Activated CD4-positive, CD25-positive, alpha-beta regulatory T cell treated with anti-CD3 and anti-CD28 coated beads, Interleukin-2, amount 50 U/mL, for 24 hours (primary cell): ENCODE measurements around the gene DDA1.

Source experiments
- ATAC-seq, 2 donors: fragments of 150-1000 bp; cut with Tn5 transposase; one replicate each; pipeline ENCODE4 v1.10.0; 2021; ENCODE audit warnings: mild to moderate bottlenecking in 1 of 2, moderate library complexity in 1 of 2

DDA1 gene

DNA sequence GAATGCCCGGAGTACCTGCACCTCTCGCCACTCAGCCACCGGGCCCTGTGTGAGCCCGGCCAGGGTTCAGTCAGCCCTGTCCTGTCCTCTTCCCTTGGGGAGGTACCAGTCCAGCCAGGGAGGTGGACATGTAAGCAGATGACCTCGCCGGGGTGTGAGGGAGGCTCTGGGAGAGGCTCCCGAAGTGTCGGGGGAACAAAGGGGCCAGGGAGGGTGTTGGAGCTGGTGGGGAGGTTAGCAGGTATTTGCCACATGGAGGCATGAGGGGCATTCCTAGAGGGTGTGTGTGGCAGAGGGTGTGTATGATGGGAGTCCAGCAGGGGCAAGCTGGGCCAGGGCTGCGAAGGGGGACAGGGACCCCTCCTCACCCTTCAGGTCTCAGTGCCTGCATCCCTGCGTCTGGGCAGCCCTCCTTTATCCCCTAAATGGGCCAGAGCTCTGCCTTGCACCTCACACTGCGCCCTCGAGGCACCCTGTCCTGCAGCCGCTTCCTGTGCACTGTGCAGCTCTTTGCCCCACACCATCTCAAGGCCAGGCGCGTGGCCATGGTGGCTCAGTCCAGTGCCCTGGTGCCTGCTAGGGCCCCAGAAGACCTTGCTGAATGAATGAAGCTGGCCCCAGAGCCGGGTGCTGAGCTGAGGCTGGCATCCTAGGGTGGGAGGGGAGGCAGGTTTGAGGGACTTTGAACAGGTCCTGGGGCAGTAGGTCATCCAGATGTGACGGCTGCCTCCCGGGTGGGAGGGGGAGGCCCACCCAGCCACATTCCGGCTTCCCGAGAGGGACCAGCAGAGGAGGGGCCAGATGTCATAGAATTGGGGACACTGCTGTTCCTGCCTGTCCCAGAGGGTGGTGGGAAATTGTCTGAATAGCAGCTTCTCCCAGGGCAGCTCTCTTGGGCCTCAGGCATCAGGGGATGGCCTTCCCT lies 3.1 kb downstream of the DDA1 start:
- ATAC-seq, result no peak

DNA sequence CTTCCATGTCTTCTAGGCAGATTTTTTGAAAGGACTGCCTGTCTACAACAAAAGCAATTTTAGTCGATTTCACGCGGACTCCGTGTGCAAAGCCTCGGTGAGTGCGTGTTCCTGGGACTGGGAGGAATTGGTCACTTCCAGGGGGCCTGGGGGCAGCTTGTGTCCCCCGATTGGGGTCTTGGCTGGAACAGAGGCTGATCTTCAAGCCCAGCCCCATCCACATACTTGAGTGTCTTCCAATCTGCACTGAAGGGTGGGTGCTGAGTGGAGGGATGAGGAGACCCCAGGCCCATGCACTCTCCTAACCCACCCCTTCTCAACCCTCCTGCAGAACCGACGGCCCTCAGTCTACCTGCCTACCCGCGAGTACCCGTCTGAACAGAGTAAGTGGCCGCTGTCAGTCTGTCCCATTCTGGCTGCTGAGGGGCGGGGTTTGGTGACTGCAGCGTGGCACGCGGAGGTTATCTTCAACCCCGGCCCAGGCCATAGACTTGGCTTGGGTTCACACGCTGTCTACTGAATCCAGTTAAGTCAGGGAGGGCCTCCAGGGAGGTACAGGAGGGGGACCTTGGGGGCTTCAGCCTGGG lies 4.7 kb downstream of the DDA1 start:
- ATAC-seq, result no peak

DNA sequence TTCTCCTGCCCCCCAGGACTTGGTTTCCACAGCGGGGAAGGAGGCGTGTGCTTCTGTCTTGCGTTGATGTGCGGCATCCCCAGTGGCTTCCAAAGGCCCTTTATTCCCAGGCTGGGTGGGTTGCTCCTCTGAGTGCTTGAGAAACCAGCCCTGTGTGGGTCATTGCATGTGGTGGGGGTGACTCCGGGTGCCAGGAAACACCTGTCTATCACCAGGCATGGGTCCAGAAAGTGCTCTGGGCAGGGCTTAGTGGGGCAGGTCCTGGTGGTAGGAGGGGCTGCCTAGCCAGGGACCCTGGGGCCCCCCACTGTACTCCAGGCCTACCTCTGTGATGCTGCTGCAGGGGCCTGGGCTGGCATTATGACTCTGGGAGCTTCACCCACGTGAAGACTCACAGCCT lies 9.6 kb downstream of the DDA1 start:
- ATAC-seq, result no peak

DNA sequence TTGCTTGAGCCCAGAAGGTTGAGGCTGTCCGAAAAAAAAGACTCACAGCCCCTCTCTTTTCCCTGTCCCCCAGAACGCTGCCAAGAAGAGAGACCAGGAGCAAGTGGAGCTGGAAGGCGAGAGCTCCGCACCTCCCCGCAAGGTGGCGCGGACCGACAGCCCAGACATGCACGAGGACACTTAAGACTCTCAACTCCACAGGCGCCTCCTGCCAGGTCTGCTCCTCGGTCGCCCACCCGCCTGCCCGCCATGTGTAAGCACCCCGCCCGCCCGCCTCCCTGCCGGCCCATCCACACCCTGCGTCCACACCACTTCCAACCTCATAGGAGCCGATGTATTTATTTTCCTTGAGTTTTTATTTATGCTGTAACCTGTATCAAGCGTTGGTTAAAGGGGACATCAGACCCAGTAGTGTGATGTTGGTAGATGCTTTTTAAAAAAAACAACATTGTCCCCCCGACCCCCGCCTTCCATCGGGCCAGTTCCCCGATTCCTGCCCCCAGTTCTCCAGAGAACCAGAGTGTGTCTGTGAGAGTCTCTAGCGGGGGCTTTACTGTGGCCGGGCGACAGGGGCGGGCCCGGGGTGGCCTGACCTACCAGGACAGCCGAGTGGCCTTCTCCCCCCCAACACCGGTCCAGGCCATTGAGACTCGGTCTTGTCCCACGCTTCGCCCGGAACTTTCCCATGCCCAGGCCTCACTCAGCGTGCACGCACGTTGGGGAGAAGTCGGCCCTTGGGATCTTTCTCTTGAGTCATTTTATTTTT lies 10.3 kb downstream of the DDA1 start:
- no peak for ATAC-seq

DNA sequence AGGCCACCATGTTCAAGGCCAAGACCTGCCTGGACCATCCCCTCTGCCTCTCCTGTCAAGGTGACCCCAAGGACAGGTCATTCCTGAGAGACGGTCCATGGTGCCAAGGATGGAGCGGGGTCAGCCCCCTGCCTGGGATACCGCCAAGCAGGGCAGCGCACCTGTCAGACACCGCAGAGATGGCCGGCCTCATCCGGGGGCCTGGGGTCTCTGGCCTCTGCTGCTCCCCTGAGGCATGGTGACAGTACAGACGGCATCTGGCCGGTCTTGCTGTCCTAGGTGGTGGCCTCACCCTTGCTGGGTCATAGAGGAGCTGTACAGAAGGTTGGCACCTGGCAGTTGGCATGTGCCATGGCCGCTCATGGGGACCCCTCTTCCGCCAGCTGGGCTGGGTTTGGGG lies 11.1 kb downstream of the DDA1 start:
- no peak for ATAC-seq

DNA sequence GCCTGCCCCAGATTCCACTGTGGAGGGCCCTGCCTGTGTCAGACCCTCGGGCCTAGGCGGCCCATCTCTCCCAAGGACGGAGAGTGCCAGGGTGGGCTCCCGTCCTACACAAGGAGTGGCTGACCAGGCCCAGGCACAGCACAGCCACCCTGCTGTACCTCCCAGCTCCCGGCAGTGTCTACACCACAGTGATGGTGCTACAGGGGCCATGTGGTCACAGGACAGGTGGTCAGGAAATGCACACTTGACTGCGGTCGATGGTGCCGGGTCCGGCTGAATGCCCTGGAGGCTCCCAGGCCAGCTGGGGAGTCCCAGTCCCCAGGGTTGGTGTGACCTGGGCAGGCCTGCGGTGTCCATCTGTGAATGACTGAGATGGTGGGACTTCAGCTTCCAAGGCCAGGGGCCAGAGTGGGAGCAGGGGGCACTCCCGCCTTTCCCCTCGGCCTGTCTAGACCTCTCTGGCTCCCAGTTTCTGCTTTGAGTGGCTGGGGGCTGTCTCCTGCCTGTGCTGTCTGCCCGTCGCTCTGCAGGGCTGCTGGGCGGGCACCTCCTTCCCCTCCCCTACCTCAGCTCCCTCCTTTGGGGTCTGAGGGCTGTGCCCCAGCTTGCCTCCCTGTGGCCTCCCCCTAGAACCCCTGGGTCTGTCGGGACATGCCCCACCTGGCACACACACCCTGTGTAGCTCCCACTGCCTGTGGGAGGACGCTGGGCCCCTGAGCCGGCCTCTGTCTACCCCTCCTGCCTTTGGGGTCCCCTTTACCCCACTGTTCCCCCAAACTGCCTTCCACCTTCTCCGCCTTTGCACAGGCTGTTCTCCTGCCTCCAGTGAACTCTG lies 12.5 kb downstream of the DDA1 start:
- ATAC-seq, result no peak

DNA sequence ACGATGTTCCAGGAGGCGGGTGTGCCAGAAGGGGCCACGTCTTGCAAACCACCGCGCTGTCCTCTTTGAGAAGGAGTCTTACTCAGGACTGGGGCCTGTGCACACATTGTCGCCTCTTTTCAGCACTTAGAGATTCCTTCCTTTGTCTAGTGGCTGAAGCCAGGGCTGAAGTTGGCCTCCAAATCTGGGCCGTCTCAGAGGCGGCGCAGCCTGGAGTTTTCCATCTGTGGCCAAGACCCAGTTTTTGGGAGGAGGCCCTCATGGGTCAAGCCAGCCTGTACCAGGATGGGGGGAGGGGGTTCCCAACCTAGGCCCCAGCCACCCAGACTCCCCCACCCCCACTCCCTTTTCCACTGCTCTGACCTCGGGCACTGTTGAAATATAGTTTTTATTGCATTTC lies 13.5 kb downstream of the DDA1 start:
- no peak for ATAC-seq

DNA sequence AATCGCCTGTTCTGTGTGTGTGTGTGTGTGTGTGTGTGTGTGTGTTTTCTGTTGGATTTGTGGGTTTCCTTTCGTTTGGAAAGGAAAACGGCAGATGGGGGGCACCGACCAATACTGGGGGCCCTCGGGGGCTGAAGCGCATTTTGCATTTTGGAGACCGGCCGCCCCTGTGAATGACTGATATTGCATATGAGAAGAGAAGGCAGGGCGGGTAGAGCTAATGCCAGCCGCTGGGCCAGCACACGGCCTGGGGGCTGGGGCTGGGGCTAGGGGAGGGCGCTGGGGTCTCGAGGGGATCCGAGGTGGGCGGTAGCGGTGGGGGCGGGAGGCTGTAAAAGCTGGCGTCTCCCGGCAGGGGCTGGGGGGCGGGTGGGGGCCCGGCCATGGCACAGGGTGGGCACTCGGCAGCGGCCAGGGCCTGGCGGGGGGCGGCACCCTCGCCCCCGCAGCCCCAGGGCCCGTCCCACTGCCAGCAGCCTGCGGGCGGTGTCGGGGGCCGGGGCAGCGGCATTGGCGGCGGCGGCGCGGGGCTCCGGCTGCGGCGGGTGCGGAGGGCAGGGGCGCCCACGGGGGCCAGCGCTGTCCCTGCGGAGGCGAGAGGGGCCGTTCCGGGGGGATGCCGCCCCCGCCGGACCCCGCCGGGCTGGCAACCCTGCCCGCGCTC lies 14.1 kb downstream of the DDA1 start:
- ATAC-seq, result no peak

DNA sequence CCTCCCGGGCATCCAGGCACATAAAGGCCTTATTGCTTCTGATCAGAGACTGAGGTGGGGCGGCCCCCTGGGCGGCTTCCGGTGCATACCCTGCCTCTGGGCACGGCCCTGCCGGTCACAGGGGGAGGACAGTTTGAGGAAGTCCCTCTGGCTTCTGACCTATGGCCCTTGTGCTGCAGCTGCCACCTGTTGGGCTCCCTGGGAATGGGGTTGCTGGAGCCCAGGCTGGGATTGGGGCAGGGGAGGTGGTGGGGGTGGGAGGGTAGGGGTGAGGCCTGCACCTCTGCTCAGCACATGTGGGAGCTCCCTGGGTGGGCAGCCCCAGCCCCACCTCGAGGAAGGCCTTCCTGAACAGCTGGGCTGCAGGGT lies 14.6 kb downstream of the DDA1 start:
- no peak for ATAC-seq

DNA sequence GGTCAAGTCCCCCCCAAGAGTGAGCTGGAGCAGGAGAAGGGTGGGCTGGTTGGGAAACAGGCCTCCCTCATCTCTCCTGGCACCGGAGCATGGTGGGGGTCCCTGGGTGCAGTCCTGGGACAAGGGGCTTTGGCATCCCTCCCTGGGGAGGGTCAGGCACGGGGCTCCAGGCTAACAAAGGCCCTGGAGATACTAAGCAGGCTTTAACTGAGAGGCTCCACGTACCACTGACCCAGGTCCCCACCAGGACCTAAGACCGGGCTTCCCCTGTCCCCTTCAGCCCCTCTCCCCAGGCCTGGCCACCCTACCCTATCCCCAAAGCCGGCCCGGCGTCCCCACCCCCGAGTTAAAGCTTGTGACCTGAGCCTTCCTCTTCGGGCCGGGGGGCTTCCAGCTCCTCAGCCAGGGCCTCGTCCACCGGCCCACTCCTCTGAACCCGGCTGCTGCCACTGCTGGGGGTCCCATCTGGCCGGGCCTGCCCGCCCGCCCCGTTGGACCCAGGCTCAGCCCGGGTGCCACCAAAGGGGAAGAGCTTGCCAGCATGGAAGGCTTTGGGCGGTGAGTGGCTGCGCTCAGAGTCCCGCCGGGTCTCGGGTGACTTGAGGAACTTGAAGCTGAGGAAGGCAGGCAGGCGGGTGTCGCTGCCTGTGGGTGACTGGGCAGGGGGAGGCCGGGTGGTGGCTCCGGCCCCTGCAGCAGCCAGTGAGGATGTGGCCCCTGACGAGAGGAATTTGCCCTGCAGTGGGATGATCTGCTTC lies 15.2 kb downstream of the DDA1 start:
- ATAC-seq, result no peak

DNA sequence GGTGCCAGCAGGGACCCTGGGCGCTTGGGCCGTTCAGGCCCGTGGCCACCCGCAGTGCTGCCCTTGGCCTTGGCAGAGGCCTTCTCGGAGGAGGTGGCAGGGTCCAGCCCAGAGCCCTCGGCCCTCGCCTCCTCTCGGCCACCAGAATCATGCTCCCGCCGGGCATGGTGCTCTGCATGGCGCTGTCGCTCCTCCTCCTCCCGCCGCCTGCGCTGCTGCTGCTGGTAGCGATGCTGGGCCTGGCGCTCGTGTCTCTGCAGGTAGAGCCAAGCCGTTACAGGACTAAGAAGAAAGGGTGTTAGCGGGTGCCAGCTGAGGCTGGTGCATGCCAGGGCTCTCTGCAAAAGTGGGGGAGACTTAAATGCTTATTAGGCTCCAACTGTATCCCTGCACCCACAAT lies 15.8 kb downstream of the DDA1 start:
- ATAC-seq, result no peak

DNA sequence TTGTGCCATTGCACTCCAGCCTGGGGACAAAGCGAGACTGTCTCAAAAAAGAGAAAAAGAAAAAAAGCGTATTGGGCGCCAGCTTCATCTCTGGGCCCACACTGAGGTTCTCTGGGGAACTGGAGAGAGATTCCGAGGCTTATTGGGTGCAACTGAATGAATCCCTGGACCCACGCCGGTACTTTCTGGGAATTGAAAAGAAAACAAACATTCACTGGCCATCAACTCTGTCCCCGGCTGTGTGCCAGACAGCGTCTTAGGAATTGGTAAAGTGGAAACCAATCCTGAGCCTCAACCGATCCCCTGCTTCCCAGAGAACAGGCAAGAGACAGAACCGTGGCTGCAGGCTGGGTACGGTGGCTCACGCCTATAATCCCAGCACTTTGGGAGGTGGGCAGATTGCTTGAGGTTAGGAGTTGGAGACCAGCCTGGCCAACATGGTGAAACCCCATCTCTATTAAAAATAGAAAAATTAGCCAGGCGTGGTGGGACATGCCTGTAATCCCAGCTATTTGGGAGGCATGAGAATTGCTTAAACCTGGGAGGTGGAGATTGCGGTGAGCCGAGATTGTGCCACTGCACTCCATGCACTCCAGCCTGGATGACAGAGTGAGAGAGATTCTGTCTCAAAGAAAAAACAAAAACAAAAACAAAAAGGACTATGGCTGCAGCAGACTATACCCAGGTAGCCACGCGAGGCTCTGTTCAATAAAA lies 16.7 kb downstream of the DDA1 start:
- no peak for ATAC-seq

DNA sequence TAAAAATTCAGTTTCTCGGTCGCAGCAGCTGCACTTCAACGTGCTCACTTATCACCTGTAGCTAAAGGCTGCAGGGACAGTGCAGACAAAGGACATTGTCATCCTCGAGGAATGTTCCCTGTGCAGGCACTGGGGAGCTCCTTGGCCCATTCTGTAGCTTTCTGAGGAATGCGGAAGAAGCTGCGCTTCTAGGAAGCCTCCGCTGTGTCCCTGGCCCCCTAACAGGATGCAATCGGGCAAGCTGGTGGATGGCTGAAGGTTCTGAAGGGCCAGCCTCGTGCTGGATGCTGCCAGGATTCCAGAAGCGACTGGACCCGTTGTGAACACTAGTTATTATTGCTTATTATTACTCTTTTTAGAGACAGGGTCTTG lies 17.2 kb downstream of the DDA1 start:
- ATAC-seq, result no peak

DNA sequence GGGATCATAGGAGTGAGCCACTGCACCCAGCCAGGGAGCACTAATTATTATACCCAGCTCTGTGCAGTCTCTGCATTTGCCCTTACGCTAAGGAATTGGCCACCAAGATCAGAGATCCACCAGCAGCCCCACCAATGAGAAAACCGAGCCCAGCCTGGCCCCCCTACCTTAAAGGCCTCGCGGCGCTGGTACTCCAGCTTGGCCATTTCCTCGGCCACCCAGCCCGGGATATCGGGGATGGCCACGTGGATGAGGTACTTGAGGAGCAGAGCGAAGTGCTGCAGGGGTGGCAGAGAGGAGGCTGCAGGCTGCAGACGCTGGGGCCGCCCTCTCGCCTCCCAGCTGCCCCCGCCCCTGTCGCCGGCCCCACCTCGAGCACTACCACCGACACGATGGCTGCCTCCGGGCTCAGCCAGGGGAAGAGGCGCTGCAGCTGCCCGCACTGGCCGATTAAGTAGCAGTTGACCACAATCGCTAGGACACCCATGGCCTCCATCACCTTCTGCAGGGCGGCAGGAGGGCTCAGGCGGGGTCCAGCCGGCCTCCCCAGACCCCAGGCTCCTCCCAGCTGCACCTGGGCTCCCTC lies 17.8 kb downstream of the DDA1 start:
- ATAC-seq, result no peak

DNA sequence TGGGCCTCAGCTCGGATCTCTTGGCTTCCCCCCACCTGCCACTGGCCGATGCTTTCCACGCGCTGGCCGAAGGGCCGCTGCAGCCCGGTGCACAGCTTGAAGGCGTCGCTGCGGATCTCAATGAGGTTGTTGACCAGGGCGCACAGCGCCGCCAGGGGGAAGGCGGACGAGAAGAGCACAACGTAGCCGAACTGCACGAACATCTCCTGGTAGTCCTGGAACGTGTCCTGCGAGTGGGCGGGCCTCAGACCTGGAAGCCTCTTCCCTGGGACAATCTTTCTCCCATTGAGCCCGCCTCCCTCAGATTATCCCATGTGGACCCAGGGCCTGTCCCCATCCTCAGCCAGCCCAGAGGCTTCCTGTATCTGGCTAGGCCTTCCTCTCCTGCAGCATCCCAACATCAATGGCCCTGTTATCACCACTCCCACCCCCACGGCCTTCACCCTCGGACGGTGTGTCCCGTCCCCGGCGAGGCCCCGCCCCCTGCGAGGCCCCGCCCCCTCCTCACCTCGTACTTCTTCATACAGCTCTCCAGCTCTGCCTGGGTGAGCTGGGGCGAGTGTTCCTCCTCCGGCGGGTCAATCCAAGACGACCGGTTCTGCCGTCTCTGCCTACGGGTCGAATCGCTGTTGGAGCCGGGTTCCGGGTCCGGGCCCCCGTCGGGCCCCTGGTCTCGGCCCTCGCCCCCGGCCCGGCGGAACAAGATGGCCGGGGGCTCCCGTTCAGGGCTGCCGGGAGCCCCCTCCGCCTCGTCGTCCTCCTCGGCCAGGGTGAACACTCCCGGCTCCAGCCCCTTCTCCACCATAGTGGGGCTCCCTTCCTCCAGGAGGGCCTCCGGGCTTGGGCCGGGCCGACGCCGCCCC lies 18.5 kb downstream of the DDA1 start:
- peak; percentile 70 to 75 for ATAC-seq

DNA sequence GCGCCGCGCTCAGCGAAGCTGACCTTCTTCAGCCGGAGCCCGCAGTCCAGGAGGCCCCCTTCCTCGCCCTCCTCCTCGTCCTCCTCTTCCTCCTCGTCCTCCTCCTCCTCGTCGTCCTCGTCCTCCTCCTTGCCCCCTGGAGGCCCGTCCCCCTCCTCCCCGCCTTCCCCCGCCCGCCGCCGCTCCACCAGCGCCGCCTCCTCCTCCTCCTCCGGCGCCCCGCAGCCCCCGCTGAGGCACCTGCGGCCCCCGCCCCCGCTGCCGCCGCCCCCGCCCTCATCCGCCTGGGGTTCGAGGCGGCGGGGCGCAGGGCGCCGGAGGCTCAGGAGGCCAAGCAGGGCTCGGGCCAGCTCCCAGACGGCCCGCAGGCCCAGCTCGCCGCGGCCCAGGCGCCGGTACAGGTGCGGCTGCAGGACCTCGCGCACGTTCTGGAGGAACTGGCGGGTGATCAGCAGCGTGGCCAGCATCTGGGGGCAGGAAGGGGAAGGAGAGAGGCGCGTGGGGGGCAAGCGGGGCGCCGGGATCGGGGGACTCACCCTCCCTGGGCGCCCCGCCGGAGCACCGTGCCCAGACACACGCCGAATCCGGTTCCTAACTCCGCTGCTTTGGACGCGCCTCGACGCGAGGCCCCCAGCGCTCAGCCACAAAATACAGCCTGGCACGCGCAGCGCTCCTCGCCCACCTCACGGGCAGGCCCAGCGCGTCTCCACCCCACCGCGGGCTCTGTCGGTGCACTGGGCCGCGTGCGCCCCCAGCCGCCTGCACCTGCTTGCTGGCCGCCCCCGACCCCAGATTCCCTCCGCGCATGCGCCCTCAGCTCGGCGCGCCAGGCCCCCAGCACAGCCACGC lies 19.4 kb downstream of the DDA1 start:
- ATAC-seq, result peak; percentile 19 to 26

DNA sequence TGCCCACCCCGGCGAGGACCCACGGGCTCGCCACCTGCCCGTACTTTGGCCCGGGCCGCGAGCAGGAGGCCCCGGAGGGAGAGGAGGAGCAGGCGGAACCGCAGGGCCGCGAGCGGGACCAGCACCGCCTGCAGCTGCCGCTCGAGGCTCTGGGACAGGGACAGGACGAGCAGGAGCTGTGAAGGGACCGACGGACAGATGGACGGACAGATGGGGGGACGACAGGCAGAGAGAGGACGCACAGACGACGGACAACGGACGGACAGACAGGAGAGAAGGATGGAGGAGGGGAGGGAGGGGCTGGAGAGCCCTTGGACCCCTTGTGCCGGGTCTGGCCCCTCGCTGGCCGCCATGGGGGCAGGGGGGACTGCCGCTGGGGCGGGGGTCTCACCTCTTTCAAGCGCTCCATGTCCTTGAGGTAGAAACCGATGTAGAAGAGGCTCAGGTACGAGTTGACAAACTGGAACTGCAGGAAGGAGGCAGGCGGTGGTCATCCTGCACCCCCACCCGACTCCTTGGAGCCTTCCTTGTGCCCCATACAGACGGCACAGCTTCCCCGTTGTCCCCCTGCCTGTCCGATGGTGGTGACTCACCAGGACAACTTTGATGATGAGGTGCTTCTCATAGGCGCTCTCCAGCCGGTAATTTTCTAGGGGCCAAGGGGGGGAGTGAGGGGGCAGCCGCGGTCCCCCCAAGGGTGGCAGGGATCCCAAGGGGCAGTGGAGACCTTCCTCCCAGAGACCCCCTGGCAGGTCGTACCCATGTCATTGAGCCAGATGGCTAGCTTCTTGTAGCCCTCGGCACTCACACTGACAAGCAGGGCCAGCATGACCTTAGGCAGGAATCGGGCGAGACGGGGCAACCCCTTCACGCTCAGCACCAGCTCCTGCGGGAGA lies 20.3 kb downstream of the DDA1 start:
- ATAC-seq, result no peak
